Smooth muscle cell (in vitro differentiated cells): ENCODE data around the gene DRD4. TPM values are rescaled to one million over a fixed set of nuclear protein-coding genes. Genes with fewer than 3 reads are reported as not detected.

ENCODE experiments used
- DNase-seq: peaks from one replicate; lab custom pipeline; 2025; ENCODE audit not compliant: unreplicated experiment; lab: John Stamatoyannopoulos, UW
- H2AFZ ChIP-seq: fragments of 200-600 bp; sonication (generic); 2 replicates; pipeline ENCODE4 v1.6.0; 2016; ENCODE audit warnings: antibody characterized with exemption, low read depth, mild to moderate bottlenecking
- H3F3A ChIP-seq: fragments of 200-600 bp; sonication (generic); 2 replicates; pipeline ENCODE4 v1.6.0; 2017; ENCODE audit warnings: antibody characterized with exemption, low read depth
- H3K27ac ChIP-seq: fragments of 200-600 bp; sonication (generic); 2 replicates; pipeline ENCODE4 v1.5.1; 2016; ENCODE audit warnings: low read depth, mild to moderate bottlenecking
- H3K27me3 ChIP-seq: fragments of 200-600 bp; sonication (generic); 2 replicates; pipeline ENCODE4 v1.6.1; 2016; ENCODE audit warnings: low read depth, mild to moderate bottlenecking
- H3K36me3 ChIP-seq: fragments of 200-600 bp; sonication (generic); 2 replicates; pipeline ENCODE4 v1.5.1; 2016; ENCODE audit warnings: low read depth
- H3K4me1 ChIP-seq: fragments of 200-600 bp; sonication (generic); 2 replicates; pipeline ENCODE4 v1.5.1; 2016; ENCODE audit warnings: low read depth
- H3K4me2 ChIP-seq: fragments of 200-600 bp; sonication (generic); 2 replicates; pipeline ENCODE4 v1.6.0; 2016; ENCODE audit warnings: mild to moderate bottlenecking
- H3K4me3 ChIP-seq: fragments of 200-600 bp; sonication (generic); 2 replicates; pipeline ENCODE4 v1.5.1; 2016; ENCODE audit warnings: mild to moderate bottlenecking
- H3K79me2 ChIP-seq: fragments of 200-600 bp; sonication (generic); 2 replicates; pipeline ENCODE4 v1.6.0; 2016; ENCODE audit warnings: low read depth, mild to moderate bottlenecking
- H3K9ac ChIP-seq: fragments of 200-600 bp; sonication (generic); 2 replicates; pipeline ENCODE4 v1.6.0; 2016; ENCODE audit warnings: low read depth
- H3K9me3 ChIP-seq: fragments of 200-600 bp; sonication (generic); replicated peaks from 2 replicates; pipeline ENCODE4 v1.5.1; 2016; ENCODE audit warnings: low read depth
- H4K20me1 ChIP-seq: fragments of 200-600 bp; sonication (generic); 2 replicates; pipeline ENCODE4 v1.6.0; 2016; ENCODE audit warnings: low read depth
- WGBS: methylation state at CpG from one replicate; pipeline ENCODE4 v1.1.7; 2016; ENCODE audit warnings: low lambda C conversion rate; 5-methylcytosine and 5-hydroxymethylcytosine counted together
- polyA plus RNA-seq: library from polyadenylated mRNA; unstranded; fragments of >200 nt; fragmentation: Nextera tagmentation; extraction: Ambion mirVana; gene quantifications from 2 replicates; pipeline ENCODE4 v1.2.1, GENCODE V29; 2016
- total RNA-seq: library from RNA; depleted of rRNA; stranded (reverse); fragments of >200 nt; gene quantifications from 2 replicates; pipeline ENCODE4 v1.2.3, GENCODE V29; 2014
- TF ChIP-seq, protein P1 (sequence below): fragments of 200-600 bp; sonication (generic); IDR thresholded peaks from 2 replicates; pipeline ENCODE4 v1.5.1; 2017; ENCODE audit warnings: borderline replicate concordance, mild to moderate bottlenecking, antibody characterized with exemption; ENCODE audit not compliant: insufficient read depth, poor library complexity, severe bottlenecking

Gene DRD4
- total and polyA plus RNA-seq, 2 experiments from 2014 or later: 2.7 TPM; not detected in 1

DNA sequence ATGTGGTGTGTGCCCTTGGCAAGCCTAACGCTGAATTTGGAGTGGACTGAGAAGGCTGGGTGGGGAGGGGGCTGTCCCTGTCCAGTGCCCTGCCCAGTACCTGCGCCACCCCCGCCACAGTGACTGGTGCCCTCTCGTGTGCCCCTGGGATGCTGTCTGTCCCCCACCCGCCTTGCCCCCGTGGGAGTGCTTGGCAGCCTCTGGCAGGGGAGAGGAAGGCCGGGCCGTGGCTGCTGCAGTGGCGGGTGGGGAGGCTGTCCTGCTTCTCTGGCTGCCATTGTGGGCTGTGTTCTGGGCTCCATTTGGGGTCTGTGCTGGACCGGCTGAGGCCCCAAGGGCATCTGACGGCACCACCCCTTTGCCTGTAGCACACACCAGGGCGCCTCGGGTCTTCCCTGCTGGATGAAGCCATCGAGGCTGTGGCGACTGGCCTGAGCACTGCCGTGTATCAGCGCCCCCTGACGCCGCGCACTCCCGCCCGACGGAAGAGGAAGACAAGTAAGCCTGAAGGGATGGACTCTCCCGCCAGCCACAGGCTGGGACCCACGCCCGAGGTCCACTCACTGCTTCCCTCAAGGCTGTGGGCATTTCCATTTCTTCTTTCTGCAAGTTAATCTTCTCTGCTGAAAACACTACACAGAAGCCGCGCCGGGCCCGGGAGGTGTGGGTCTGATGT is 38.9 kb upstream of the DRD4 start:
- H2AFZ ChIP-seq: no peak overlapping the region
- no peak overlapping the region for H3K9ac ChIP-seq
- no peak overlapping the region for H3K4me3 ChIP-seq
- no peak for DNase-seq
- no peaks in the 10 kb centered on the region for H3K9me3 ChIP-seq
- 97% methylated on average over 24 of the region's 30 CpGs for WGBS
- H3K4me1 ChIP-seq: no peaks in the 10 kb centered on the region
- peaks cover 16% of the 10 kb centered on the region for H3K79me2 ChIP-seq
- no peaks in the 10 kb centered on the region for H3F3A ChIP-seq
- TF ChIP-seq, protein P1, sequence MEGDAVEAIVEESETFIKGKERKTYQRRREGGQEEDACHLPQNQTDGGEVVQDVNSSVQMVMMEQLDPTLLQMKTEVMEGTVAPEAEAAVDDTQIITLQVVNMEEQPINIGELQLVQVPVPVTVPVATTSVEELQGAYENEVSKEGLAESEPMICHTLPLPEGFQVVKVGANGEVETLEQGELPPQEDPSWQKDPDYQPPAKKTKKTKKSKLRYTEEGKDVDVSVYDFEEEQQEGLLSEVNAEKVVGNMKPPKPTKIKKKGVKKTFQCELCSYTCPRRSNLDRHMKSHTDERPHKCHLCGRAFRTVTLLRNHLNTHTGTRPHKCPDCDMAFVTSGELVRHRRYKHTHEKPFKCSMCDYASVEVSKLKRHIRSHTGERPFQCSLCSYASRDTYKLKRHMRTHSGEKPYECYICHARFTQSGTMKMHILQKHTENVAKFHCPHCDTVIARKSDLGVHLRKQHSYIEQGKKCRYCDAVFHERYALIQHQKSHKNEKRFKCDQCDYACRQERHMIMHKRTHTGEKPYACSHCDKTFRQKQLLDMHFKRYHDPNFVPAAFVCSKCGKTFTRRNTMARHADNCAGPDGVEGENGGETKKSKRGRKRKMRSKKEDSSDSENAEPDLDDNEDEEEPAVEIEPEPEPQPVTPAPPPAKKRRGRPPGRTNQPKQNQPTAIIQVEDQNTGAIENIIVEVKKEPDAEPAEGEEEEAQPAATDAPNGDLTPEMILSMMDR: no peak
- no peak overlapping the region for H3K4me2 ChIP-seq
- peaks cover 6% of the 10 kb centered on the region for H3K36me3 ChIP-seq
- H3K27ac ChIP-seq: no peak overlapping the region
- no peaks in the 10 kb centered on the region for H3K27me3 ChIP-seq
- peaks cover 79% of the 10 kb centered on the region for H4K20me1 ChIP-seq

DNA sequence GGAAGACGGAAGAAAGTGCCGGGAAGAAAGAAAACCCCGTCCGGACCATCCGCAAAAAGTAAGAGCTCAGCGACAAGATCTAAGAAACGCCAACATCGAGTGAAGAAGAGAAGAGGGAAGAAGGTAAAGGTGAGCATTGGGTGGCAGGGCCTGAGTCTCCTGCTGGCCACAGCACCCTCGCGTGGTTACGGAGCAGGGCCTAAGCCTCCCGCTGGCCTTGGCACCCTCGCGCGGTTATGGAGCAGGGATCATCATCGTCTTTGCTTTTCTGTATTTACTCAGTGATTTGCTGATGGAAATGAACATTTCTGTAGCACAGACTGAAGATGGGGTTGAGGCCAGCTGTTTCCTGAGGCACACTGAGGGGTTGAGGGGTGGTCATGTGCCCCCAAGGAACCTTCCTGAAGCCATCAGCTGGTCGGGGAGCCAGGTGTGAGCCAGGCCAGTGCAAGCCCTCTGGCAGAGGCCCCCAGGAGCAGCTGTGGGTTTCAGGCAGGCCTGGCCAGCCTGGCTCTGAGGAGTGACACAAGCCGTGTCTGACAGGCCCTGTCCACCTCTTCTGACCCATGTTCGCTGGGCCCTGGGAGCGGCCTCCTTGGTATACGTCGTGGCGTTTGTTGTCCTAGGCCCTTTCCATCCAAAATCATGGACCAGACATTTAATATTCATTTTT is 35.4 kb upstream of the DRD4 start:
- peaks cover 11% of the 10 kb centered on the region for H3K36me3 ChIP-seq
- H3F3A ChIP-seq: no peaks in the 10 kb centered on the region
- TF ChIP-seq, protein P1: no peak
- H3K4me2 ChIP-seq: no peak overlapping the region
- no peaks in the 10 kb centered on the region for H3K4me1 ChIP-seq
- no peak overlapping the region for H2AFZ ChIP-seq
- no peak overlapping the region for H3K9ac ChIP-seq
- no peaks in the 10 kb centered on the region for H3K79me2 ChIP-seq
- H3K9me3 ChIP-seq: no peaks in the 10 kb centered on the region
- H3K27ac ChIP-seq: no peak overlapping the region
- DNase-seq: no peak
- no peak overlapping the region for H3K4me3 ChIP-seq
- H4K20me1 ChIP-seq: peaks cover 64% of the 10 kb centered on the region
- 97% methylated on average over 23 of the region's 23 CpGs for WGBS
- no peaks in the 10 kb centered on the region for H3K27me3 ChIP-seq

DNA sequence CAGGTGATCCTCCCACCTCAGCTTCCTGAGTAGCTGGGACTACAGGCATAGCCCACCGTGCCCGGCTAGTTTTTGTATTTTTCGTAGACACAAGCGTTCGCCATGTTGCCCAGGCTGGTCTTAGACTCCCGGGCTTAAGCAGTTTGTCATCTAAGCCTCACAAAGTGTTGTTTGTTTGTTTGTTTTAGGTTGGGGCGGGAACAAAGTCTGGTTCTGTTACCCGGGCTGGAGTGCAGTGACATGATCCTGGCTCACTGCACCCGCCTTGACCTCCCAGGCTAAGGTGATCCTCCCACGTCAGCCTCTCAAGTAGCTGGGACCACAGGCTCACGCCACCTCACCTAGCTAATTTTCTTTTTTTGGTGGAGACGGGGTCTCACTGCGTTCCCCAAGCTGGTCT is 33.9 kb upstream of the DRD4 start:
- Histone ChIP-seq H3K4me2 (no peak overlapping the region), H3K27ac (no peak overlapping the region), H3F3A (no peaks in the 10 kb centered on the region), H3K27me3 (no peaks in the 10 kb centered on the region), H3K79me2 (no peaks in the 10 kb centered on the region), H3K4me3 (no peak overlapping the region), H3K9me3 (no peaks in the 10 kb centered on the region), H3K36me3 (peaks cover 15% of the 10 kb centered on the region), H4K20me1 (peaks cover 50% of the 10 kb centered on the region), H2AFZ (no peak overlapping the region), H3K4me1 (no peaks in the 10 kb centered on the region), H3K9ac (no peak overlapping the region)
- WGBS: 96% methylated on average over 13 of the region's 13 CpGs
- TF ChIP-seq, protein P1: no peak
- no peak for DNase-seq
